BE2C (cell line): ENCODE results near the gene TFAP2C.

ENCODE experiments used
- DNase-seq: peaks from one replicate; pipeline ENCODE4 v3.0.0-alpha.2; 2020
- H3K27me3 ChIP-seq: fragments of 250-450 bp; sonication (Bioruptor Pico); 2 replicates; pipeline ENCODE4 v1.5.1; 2020; ENCODE audit warnings: mild to moderate bottlenecking
- H3K36me3 ChIP-seq: fragments of 250-450 bp; sonication (Bioruptor Pico); 2 replicates; pipeline ENCODE4 v1.5.1; 2020; ENCODE audit warnings: mild to moderate bottlenecking
- H3K4me1 ChIP-seq: fragments of 250-450 bp; sonication (Bioruptor Pico); 2 replicates; pipeline ENCODE4 v1.5.1; 2020
- H3K4me3 ChIP-seq: 2 replicates; pipeline ENCODE4 v1.5.1; 2011; ENCODE audit warnings: low read depth, low read length
- H3K9me3 ChIP-seq: fragments of 250-450 bp; sonication (Bioruptor Pico); 2 replicates; pipeline ENCODE4 v1.5.1; 2020
- CTCF ChIP-seq: IDR thresholded peaks from 2 replicates; pipeline ENCODE4 v1.5.1; 2012; ENCODE audit warnings: mild to moderate bottlenecking, low read depth, low read length

TFAP2C gene

GRCh38 chr20:56673450-56673849 lies 44.3 kb downstream of the TFAP2C start:
- Histone ChIP-seq H3K4me3 (no peak overlapping the region), H3K9me3 (no peaks in the 10 kb centered on the region), H3K27me3 (no peaks in the 10 kb centered on the region), H3K4me1 (no peaks in the 10 kb centered on the region), H3K36me3 (no peaks in the 10 kb centered on the region)
- no peak for TF ChIP-seq CTCF
- no peak for DNase-seq

- H3K36me3 ChIP-seq, result no peaks in the 10 kb centered on the region
- no peaks in the 10 kb centered on the region for H3K9me3 ChIP-seq
- H3K4me3 ChIP-seq, result no peak overlapping the region
- no peaks in the 10 kb centered on the region for H3K27me3 ChIP-seq
- no peak for TF ChIP-seq CTCF
- H3K4me1 ChIP-seq, result no peaks in the 10 kb centered on the region
- DNase-seq, result no peak
These were observed 46.9 kb downstream of the TFAP2C start for GRCh38 chr20:56676001-56676400.

- Histone ChIP-seq H3K27me3 (no peaks in the 10 kb centered on the region), H3K4me3 (no peak overlapping the region), H3K9me3 (no peaks in the 10 kb centered on the region), H3K4me1 (no peaks in the 10 kb centered on the region), H3K36me3 (no peaks in the 10 kb centered on the region)
- TF ChIP-seq CTCF, result no peak
- DNase-seq, result no peak
These were observed 47.6 kb downstream of the TFAP2C start for GRCh38 chr20:56676679-56677078.

- no peak overlapping the region for H3K4me3 ChIP-seq
- H3K4me1 ChIP-seq, result no peaks in the 10 kb centered on the region
- no peaks in the 10 kb centered on the region for H3K9me3 ChIP-seq
- DNase-seq, result no peak
- no peaks in the 10 kb centered on the region for H3K27me3 ChIP-seq
- no peak for TF ChIP-seq CTCF
- H3K36me3 ChIP-seq, result no peaks in the 10 kb centered on the region
These were observed 54.2 kb downstream of the TFAP2C start for GRCh38 chr20:56683077-56683865.

- no peaks in the 10 kb centered on the region for H3K4me1 ChIP-seq
- H3K9me3 ChIP-seq, result no peaks in the 10 kb centered on the region
- H3K36me3 ChIP-seq, result no peaks in the 10 kb centered on the region
- no peaks in the 10 kb centered on the region for H3K27me3 ChIP-seq
- no peak overlapping the region for H3K4me3 ChIP-seq
- no peak for TF ChIP-seq CTCF
- DNase-seq, result no peak
These were observed 56.8 kb downstream of the TFAP2C start for GRCh38 chr20:56685879-56686278.

- no peak for TF ChIP-seq CTCF
- Histone ChIP-seq H3K27me3 (no peaks in the 10 kb centered on the region), H3K4me1 (no peaks in the 10 kb centered on the region), H3K4me3 (no peak overlapping the region), H3K9me3 (no peaks in the 10 kb centered on the region), H3K36me3 (no peaks in the 10 kb centered on the region)
- DNase-seq, result no peak
These were observed 58.0 kb downstream of the TFAP2C start for GRCh38 chr20:56687061-56687460.
